SK-N-SH (cell line): ENCODE measurements around the gene RAD51B. TPM values are rescaled to one million over a fixed set of nuclear protein-coding genes. Genes with fewer than 3 reads are reported as not detected.

ENCODE experiments used
- CTCF ChIA-PET: fragments of 300-600, 350-600 bp; formaldehyde crosslinking; extraction: SDS; loops from one replicate; lab custom pipeline; 2021; lab: Yijun Ruan, JAX
- POLR2A ChIA-PET: fragments of 350-600 bp; sonication (Branson Sonifier 250); formaldehyde crosslinking; extraction: SDS; loops from one replicate; lab custom pipeline; 2020; ENCODE audit warnings: antibody characterized with exemption, inconsistent platforms; lab: Yijun Ruan, JAX
- DNase-seq: peaks from one replicate; pipeline ENCODE4 v3.0.0; 2012
- H2AFZ ChIP-seq: fragments of 200-600 bp; sonication (generic); 2 replicates; pipeline ENCODE4 v1.8.1; 2016; ENCODE audit warnings: antibody characterized with exemption, mild to moderate bottlenecking, low read depth
- H3F3A ChIP-seq: fragments of 200-600 bp; sonication (generic); replicated peaks from 2 replicates; pipeline ENCODE3; 2016; ENCODE audit warnings: antibody characterized with exemption, mild to moderate bottlenecking; ENCODE audit not compliant: insufficient read depth
- H3K27ac ChIP-seq, 2 experiments: fragments of 200-500 bp in 1 of 2; fragments of 200-600 bp in 1 of 2; sonication (Bioruptor generic) in 1 of 2; sonication (generic), shearing (Covaris generic) in 1 of 2; 2 replicates each; pipeline versions ENCODE4 v1.5.1 to v1.6.1; 2014 to 2016; ENCODE audit warnings: low read depth in 2 of 2, inconsistent platforms in 1 of 2, low read length in 1 of 2, mild to moderate bottlenecking in 1 of 2, mixed read lengths in 1 of 2
- H3K27me3 ChIP-seq: fragments of 200-600 bp; sonication (generic), shearing (Covaris generic); 2 replicates; pipeline ENCODE4 v1.6.1; 2016; ENCODE audit warnings: mixed run types; ENCODE audit not compliant: insufficient read depth
- H3K36me3 ChIP-seq, 2 experiments: fragments of 200-500 bp in 1 of 2; fragments of 200-600 bp in 1 of 2; sonication (Bioruptor generic) in 1 of 2; sonication (generic) in 1 of 2; replicated peaks in 1 of 2; 2 replicates each; pipeline versions ENCODE3 to v1.5.1; 2014 to 2016; ENCODE audit warnings: low read length in 1 of 2, mild to moderate bottlenecking in 1 of 2; ENCODE audit not compliant: insufficient read depth in 2 of 2, control insufficient read depth in 1 of 2
- H3K4me1 ChIP-seq, 2 experiments: fragments of 200-500 bp in 1 of 2; fragments of 200-600 bp in 1 of 2; sonication (Bioruptor generic) in 1 of 2; sonication (generic), shearing (Covaris generic) in 1 of 2; 2 replicates each; pipeline versions ENCODE4 v1.5.1 to v1.6.1; 2014 to 2016; ENCODE audit warnings: low read depth in 1 of 2, low read length in 1 of 2, mixed run types in 1 of 2; ENCODE audit not compliant: insufficient read depth in 2 of 2, control insufficient read depth in 1 of 2
- H3K4me2 ChIP-seq: fragments of 200-600 bp; sonication (generic), shearing (Covaris generic); 2 replicates; pipeline ENCODE4 v1.6.1; 2017; ENCODE audit warnings: mixed run types
- H3K4me3 ChIP-seq, 2 experiments: fragments of 200-500 bp in 1 of 2; fragments of 200-600 bp in 1 of 2; sonication (Bioruptor generic) in 1 of 2; sonication (generic), shearing (Covaris generic) in 1 of 2; 2 replicates each; pipeline versions ENCODE4 v1.5.1 to v1.8.1; 2014 to 2016; ENCODE audit warnings: low read depth in 2 of 2, inconsistent platforms in 1 of 2, low read length in 1 of 2, mild to moderate bottlenecking in 1 of 2, mixed read lengths in 1 of 2, moderate library complexity in 1 of 2
- H3K79me2 ChIP-seq: fragments of 200-600 bp; sonication (generic); 2 replicates; pipeline ENCODE4 v1.8.1; 2017; ENCODE audit warnings: mild to moderate bottlenecking; ENCODE audit not compliant: insufficient read depth
- H3K9ac ChIP-seq: fragments of 200-600 bp; sonication (generic); 2 replicates; pipeline ENCODE4 v1.6.1; 2017; ENCODE audit warnings: mixed run types
- H3K9me2 ChIP-seq: fragments of 200-600 bp; sonication (generic); 2 replicates; pipeline ENCODE4 v1.6.1; 2017; ENCODE audit warnings: mixed run types
- H3K9me3 ChIP-seq: fragments of 200-600 bp; sonication (generic); 2 replicates; pipeline ENCODE4 v1.6.1; 2017; ENCODE audit warnings: mixed run types, mild to moderate bottlenecking, moderate library complexity
- H4K20me1 ChIP-seq: fragments of 200-600 bp; sonication (generic); 2 replicates; pipeline ENCODE4 v1.6.1; 2017; ENCODE audit warnings: mild to moderate bottlenecking, mixed run types; ENCODE audit not compliant: insufficient read depth
- EP300 ChIP-seq, 2 experiments: IDR thresholded peaks; 2 replicates each; pipeline versions ENCODE4 v1.4.0 to v1.6.1; 2012; ENCODE audit warnings: borderline replicate concordance in 1 of 2, low read depth in 1 of 2, low read length in 1 of 2
- EZH2phosphoT487 ChIP-seq: fragments of 200-600 bp; sonication (generic); IDR thresholded peaks from 2 replicates; pipeline ENCODE4 v1.6.1; 2017; ENCODE audit warnings: low read depth, mixed run types, mild to moderate bottlenecking, antibody characterized with exemption, moderate library complexity, borderline replicate concordance
- NRF1 ChIP-seq: IDR thresholded peaks from 2 replicates; pipeline ENCODE4 v1.6.1; 2012; ENCODE audit warnings: low read depth, mild to moderate bottlenecking, low read length
- RCOR1 ChIP-seq: fragments of 150-350 bp; IDR thresholded peaks from 2 replicates; pipeline ENCODE4 v1.6.1; 2017; ENCODE audit warnings: antibody characterized with exemption, low read length
- REST ChIP-seq: IDR thresholded peaks from 2 replicates; pipeline ENCODE4 v1.6.1; 2012; ENCODE audit warnings: mild to moderate bottlenecking, low read depth, low read length, moderate library complexity
- TAF1 ChIP-seq: IDR thresholded peaks from 2 replicates; pipeline ENCODE4 v1.6.1; 2012; ENCODE audit warnings: low read depth, mild to moderate bottlenecking, low read length, moderate library complexity, borderline replicate concordance
- TCF12 ChIP-seq: IDR thresholded peaks from 2 replicates; pipeline ENCODE4 v1.4.0; 2012
- ZBTB33 ChIP-seq: IDR thresholded peaks from 2 replicates; pipeline ENCODE4 v1.4.0; 2012; ENCODE audit warnings: low read depth, borderline replicate concordance
- WGBS: methylation state at CpG from one replicate; pipeline ENCODE4 v1.1.6; 2017; ENCODE audit warnings: low lambda C conversion rate; 5-methylcytosine and 5-hydroxymethylcytosine counted together
- polyA plus RNA-seq, 3 experiments: library from polyadenylated mRNA; depleted of rRNA; stranded (reverse); fragments of >200 nt; gene quantifications; 2 replicates each; pipeline ENCODE4 v1.2.3, GENCODE V29; 2012

RAD51B gene
- polyA plus RNA-seq, 1 of the 3 experiments (the other 2 are of a cell fraction): 6.0 TPM

GRCh38 chr14:68516342-68516741 lies 696.8 kb downstream of the RAD51B start:
- Histone ChIP-seq H3K27ac (peak overlapping the region in 1 of 2 experiments; percentile 53; a peak in 1 of 4 replicates), H3F3A (no peaks in the 10 kb centered on the region), H3K4me2 (no peak overlapping the region), H3K4me1 (peaks cover 23 to 35% of the 10 kb centered on the region in 2 experiments), H2AFZ (no peak overlapping the region), H3K9ac (no peak overlapping the region), H3K79me2 (no peaks in the 10 kb centered on the region), H3K9me2 (no peaks in the 10 kb centered on the region), H3K9me3 (no peaks in the 10 kb centered on the region), H3K27me3 (no peaks in the 10 kb centered on the region), H3K4me3 (no peak overlapping the region), H3K36me3 (no peaks in the 10 kb centered on the region), H4K20me1 (no peaks in the 10 kb centered on the region)
- 71% methylated on average over 4 of the region's 4 CpGs for WGBS
- ChIA-PET POLR2A (no interaction called here), CTCF (no interaction called here)
- TF ChIP-seq ZBTB33 (no peak), RCOR1 (peak; percentile 52; the same call in 1 of the 2 replicates), TCF12 (peak; percentile 21; the same call in 1 of the 2 replicates)
- DNase-seq: no peak

GRCh38 chr14:68518166-68518565 lies 698.6 kb downstream of the RAD51B start:
- no peak for DNase-seq
- H3K4me3 ChIP-seq: no peak overlapping the region
- no peaks in the 10 kb centered on the region for H3F3A ChIP-seq
- H4K20me1 ChIP-seq: no peaks in the 10 kb centered on the region
- no peaks in the 10 kb centered on the region for H3K36me3 ChIP-seq
- H3K79me2 ChIP-seq: no peaks in the 10 kb centered on the region
- CTCF ChIA-PET: interaction anchor here (0.8 kb wide), 1 partner anchor 270 kb away, joined by 3 read pairs; no protein-coding TSS in a partner anchor
- no peak overlapping the region for H3K27ac ChIP-seq
- no peak overlapping the region for H2AFZ ChIP-seq
- WGBS: 96% methylated on average over 6 of the region's 8 CpGs
- H3K9ac ChIP-seq: no peak overlapping the region
- no peak overlapping the region for H3K4me2 ChIP-seq
- no peaks in the 10 kb centered on the region for H3K9me3 ChIP-seq
- H3K9me2 ChIP-seq: no peaks in the 10 kb centered on the region
- TF ChIP-seq EP300 (IDR thresholded peaks at IDR 0.05; ENCODE audit: borderline replicate concordance in 1 of 2, low read depth in 1 of 2, low read length in 1 of 2): no peak
- TF ChIP-seq NRF1: no peak
- TF ChIP-seq REST: no peak
- no peak for TF ChIP-seq EZH2phosphoT487
- TF ChIP-seq TAF1: no peak
- POLR2A ChIA-PET: no interaction called here
- no peaks in the 10 kb centered on the region for H3K27me3 ChIP-seq
- H3K4me1 ChIP-seq: peaks cover 11 to 25% of the 10 kb centered on the region in 2 experiments; a peak in 3 of 4 replicates
